Cerebellar cortex (tissue), 1 donor: Measurements from ENCODE around the gene KL.
A peak's percentile ranks its signal among the peaks of the same experiment; 100 is the strongest.

Experiments used
- DNase-seq: peaks from one replicate; pipeline ENCODE4 v3.0.0-alpha.2; 2015; ENCODE audit warnings: low spot score

Gene KL

DNA sequence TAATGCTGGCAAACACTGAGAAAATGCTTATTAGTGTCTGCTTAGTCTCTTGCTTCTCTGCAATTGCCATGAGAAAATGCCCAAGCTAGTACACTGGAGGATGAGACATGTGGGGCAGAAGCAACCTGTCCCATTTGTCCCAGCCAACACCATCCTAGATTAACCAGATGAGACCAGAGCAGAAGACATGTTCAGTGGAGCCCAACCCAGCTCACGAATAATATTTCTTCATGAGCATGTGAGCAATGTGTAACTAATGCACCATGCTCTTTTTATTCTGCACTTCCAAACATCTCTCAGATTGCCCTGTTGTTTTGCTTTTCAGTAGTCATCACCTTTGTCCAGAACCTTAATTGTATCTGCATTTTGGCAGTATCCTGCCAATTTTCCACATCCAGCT lies 21.4 kb downstream of the KL start:
- no peak for DNase-seq

DNA sequence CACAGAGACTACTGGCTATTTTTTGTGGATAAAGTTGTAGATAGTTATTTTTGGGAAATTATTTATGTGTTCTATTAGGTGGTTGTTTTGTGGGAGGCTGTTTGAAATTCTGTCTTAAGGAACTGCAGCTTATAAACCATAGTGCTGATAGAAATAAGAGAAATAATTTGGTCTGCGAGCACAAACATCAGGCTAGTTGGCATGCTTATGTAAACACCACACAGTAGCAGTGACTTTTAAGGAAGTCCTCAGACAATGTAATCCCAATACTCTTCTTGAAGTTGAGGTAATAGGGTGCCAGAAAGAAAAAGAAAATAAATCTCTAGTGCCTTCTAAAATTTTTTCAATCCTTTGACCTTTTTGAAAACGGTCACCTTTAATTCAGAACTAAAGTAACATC lies 23.9 kb downstream of the KL start:
- no peak for DNase-seq

DNA sequence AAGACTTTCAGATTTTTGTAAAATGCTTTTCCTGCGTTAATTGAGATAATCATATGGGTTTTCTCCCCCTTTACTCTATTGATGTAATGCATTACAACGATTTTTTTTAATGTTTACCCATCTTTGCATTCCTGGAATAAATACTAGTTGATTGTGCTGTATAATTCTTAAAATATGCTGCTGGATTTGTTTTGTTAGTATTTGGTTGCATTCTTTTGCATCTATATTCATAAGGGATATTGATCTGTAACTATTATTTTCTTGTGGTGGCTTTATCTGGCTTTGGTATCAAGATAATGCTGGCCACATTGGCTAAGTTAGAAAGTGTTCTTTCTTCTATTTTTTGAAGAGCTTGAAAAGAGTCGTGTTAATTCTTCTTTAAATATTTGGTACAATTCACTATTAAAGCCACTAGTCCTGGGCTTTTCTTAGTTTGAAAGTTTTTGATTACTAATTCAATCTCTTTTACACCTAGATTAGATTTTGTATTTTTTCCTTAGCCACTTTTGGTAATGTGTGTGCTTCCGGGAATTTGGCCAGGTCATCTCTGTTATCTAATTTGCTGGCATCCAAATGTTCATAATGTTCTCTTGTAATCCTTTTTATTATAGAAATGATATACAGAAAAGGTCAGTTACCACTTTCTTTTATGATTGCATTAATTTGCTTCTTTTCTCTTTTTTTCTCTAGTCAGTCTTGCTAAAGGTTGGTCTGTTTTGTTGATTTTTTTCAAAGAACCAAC lies 29.8 kb downstream of the KL start:
- no peak for DNase-seq

DNA sequence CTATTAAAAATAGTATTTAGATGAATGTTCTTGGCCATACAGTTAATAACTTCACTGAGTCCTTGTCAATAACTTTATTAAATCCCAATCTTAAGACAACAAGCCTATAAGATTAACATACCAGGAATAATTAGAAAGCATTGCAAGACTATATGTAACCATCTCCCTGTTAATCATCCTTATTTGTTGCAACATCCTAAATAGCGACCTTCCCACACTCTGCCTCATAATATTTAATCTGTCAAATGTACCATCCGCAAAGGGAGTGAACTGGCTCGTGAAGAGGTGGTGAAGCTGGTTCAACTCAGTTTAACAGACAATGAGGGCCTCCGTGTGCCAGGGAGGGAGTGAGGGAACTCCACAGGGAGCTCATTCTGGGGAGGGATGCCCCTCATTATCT lies 33.9 kb downstream of the KL start:
- DNase-seq: no peak

DNA sequence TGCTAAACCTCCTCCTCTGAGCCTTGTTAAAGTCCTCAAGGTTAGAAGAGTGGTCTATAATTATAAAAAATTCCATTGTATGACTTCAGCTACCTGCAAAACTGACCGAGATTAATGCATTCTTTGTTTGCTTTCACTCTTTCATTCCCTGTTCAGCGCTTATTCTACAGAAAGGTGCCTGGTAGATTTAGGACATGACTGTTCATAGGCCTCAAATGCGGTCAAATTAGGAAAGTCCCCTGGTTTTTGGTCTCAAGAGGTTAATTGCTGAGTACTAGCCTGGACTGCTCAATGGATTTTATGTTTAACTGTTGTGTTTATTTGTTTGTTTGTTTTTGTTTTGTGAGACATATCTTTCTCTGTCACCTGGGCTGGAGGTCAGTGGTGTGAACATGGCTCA lies 35.4 kb downstream of the KL start:
- no peak for DNase-seq

DNA sequence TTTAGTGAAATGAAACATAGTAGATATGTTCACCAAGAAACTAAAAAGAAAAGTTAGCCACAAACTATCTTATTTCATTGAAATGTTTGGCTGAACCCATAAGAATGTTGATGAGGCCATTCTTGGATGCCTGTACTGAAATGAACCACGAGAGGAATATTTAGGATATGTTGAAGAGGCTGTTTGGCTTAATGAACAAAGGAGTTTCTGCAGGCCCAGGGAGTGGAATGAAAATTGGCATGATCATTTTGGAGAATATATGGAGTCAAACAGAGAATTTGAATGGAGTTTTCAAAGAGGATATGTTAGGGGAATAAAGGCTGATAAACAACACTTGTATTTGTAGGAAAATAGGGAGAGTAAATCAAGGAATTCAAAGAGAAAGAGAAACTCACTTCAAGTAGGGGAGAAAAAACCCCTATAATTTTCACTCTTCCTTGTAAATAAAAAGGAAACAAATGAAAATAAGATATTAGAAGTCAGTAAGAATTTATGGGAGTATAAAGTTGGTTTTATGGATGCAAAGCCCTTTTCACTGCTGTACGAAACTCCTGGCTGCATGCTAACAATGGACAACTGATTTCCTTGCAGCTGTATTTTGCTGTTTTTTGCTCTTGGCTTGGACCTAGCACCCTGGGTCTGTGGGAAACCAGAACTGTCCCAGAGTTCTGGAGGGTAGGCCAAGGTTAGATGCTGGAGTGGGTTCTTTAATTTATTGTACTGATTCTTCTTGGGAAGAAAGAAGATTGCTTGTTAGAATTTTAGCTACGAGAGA lies 36.5 kb downstream of the KL start:
- no peak for DNase-seq

DNA sequence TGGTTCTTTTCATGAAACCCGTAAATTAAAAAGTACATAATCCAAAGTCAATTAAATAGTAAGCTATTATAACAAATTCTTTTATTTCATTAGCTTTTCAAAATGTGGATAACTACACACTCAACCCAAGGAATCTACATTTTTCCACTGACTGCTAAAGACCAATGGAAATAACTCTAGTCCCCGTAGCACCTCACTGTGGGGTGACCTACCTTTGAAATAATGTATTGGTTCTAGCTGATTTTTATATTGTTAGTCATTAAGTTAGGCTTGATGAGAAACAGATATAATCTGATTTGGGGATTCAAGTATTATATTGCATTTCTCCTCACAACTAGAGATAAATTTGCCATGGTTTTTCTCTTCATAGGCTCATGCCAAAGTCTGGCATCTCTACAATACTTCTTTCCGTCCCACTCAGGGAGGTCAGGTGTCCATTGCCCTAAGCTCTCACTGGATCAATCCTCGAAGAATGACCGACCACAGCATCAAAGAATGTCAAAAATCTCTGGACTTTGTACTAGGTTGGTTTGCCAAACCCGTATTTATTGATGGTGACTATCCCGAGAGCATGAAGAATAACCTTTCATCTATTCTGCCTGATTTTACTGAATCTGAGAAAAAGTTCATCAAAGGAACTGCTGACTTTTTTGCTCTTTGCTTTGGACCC lies 37.3 kb downstream of the KL start:
- DNase-seq: no peak

DNA sequence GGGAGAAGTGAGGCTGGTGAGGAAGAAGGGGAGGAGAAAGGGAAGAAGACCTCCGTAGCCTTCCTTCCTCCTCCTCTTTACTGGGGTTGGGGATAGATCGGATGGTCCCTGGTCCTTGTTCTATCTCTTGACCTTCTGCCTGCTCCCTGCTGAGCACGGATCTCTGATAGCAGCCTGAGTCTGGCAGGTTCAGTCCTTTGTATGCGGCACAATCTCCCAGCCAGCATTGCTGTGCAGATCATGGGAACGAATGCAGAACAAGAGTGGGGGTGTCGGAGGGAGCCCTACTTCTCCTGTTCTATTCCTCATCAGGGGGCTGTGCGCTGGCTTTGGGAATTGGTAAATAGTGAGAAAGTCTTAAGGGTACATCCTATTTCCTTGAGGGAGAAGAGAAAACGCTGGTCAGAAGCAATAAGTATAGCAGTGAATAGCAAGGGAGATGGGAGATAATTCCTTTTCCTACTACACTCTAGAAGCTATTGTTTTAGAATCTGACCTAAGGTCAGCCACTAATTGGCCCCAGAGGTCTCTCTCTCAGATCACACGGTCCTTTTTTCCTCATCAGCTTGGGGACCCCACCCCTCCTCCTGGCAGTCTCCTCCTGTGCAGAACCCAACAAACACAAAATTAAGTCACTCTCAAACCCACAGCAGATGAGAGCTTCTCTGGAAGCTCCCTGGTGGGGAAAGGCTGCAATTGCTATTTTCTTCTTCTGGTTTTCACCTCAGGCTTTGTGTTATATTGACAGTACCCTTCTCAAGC lies 41.0 kb downstream of the KL start:
- DNase-seq: peak; percentile 4

DNA sequence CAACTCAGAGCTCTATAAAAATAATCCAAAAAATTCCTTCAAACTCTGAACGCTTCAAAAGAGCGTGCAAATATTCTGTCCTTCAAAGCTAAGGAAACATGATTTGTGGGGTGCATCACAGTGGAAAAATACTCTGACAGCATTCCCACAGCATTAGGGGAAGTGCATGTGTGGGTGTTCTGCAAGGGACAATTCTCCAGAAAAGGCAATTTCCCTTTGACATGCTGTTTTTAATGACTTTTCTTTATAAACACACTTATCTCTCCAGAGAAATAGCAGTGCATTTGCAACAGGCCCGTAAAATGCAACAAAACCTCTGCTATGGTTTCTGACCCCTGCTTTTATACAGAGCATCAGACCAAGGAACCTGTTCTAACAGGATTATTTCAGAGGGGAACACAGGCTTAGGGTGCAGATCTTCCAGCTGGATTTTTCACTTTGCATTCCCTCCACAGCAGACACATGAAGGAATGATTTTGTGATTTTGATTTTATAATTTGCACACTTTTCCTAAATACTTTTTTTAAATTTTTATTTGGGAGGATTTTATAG lies 42.6 kb downstream of the KL start:
- DNase-seq: no peak

DNA sequence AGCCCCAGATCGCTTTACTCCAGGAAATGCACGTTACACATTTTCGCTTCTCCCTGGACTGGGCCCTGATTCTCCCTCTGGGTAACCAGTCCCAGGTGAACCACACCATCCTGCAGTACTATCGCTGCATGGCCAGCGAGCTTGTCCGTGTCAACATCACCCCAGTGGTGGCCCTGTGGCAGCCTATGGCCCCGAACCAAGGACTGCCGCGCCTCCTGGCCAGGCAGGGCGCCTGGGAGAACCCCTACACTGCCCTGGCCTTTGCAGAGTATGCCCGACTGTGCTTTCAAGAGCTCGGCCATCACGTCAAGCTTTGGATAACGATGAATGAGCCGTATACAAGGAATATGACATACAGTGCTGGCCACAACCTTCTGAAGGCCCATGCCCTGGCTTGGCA lies 44.6 kb downstream of the KL start:
- DNase-seq: no peak

DNA sequence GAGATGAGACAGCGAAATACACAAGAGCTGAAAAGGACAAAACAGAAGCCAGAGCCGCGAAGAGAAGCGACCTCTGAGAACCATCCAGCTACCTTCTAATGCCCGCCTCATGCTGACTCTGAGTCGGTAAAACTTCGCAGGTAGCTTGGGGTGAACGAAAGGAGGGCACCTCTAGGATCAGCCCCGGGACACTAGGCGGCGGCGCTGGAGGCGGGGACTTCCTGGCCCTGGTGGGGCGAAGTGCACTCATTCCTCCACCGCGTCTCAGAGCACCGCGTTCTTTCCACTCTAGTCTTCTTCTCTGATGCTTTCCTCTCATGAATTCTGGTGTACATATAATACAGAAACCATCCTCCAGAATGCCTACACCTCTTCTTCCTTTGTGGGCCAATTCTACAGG lies 50.1 kb downstream of the KL start:
- DNase-seq: no peak

DNA sequence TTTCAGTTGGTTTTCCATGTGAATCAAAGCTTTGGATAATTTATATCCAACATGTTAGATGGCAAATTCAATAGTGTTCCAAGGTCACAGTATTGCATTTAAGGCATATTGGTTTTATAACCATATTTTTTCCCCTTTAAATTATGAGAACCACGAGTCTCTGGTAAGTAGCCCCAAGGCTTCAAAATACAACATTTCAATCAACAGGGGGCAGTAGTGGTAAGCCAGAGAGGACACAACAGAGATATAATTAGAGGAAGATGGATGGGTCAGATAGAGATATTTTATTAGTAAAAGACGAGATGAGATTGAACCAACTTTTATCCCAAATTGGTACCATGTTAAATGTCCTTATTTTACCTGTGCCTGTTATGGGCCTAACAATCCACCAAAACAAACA lies 53.1 kb downstream of the KL start:
- no peak for DNase-seq

DNA sequence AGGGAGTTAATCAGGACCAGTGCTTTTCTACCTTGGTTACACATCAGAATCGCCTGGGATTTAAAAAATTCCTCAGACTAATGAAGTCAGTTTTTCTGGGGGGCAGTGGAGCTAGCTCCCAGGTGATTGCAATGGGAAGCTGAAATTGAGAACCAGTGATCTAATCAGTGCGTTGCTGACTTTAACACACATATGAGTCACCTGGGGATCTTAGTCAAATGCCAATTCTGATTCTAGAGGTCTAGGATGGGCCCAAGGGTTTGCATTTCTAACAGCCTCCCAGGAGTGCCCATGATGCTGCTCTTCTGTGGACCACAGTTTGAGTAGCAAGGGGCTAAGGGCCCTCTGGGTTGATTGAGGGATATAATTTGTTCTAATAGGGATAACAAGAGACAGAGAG lies 54.5 kb downstream of the KL start:
- no peak for DNase-seq

DNA sequence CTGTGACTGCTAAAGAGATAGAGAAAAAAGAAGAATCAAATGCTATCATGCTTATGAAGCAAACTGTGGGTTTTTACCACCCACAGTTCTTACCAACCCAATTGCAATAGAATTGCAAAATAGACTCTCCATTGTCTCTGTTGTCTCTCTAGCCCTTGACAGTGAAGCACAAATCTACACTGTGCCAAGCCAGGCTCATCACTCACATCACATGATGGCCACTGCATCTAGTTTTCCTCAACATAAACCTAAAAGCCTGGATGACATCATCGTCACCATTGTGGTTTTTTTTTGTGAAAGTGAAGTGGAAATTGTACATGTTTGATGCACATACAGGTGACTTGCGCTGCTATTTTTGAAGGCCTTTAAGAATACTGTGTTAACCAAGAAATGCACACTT lies 56.1 kb downstream of the KL start:
- DNase-seq: no peak

DNA sequence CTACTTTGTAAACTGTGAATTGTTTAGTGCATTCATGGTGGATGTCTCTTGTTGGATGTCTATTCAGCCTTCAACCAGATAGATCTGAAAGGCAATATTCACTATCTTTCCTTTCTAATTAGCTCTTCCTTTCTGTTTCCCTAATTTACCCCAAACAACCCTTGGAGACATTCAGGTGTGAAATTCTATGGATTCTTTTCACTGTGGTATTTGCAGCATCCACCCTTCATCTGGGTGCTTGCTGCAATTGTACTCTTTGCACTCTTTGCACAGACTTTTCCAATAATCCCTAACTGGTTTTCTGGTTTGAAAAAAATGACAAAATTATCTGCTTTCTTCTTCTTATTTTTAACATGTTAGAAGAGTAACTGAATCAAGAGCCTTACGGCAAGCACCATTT lies 56.5 kb downstream of the KL start:
- DNase-seq: no peak

DNA sequence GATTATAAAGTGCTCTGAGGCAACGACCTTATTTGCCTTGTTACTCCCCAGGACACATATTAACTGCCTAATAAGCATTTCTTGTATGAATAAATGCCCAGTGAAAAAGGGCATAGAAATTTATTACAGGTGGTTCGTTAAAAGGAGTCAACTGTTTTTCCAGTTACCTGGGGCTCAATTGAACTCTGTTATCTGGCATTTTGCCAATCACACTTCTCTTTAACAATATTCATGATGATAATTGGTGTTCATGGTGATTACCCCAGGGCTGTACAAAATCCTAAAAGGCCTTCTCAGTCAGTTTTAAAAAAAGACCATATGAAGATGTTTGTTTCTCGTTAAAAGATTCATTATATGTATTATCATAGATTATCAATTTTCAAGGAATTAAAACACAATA lies 57.1 kb downstream of the KL start:
- no peak for DNase-seq

DNA sequence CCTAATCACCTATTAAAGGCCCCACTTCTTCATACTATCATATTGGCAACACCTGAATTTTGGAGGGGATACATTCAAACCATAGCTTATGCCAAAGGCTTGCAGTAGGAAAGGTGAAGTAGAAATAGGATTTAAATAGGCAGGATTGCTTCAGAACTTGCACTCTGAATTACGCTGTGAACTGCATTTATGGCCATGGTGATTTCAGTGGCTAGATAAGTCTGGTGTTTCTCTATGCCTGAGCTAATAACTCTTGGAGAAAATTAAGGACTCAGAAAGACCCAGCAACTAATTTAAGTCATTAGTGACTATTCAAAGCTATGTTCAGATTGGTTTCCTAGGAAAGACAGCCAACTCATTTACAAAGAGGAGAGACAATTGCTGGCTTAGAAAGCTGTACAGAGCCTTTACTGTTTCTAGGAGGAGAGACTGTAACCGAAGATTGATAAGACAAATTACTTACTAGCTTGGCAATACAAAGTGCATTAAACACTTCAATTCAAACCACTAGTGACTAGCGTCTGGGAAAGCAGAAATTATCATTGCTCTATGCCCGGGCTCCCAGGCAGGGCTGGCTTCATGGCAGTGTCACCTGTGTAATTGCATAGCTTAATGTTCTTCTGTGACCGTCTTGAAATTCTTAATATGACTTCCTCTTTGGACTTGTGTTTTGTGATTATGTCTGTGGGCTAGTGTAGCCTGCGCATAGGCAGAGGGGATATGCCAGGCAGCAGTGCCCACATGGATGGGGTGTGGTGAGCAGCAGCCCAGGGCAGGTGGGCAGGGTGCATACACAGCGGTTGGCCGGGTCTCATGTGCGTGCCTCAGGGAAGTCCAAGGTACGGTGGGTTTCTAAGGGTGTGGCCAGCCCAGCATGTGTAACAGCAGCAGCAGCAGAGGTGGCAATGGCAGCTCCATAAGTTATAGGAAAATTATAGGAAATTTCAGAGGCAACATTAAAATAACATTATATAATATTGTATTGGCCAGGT lies 60.1 kb downstream of the KL start:
- DNase-seq: no peak

DNA sequence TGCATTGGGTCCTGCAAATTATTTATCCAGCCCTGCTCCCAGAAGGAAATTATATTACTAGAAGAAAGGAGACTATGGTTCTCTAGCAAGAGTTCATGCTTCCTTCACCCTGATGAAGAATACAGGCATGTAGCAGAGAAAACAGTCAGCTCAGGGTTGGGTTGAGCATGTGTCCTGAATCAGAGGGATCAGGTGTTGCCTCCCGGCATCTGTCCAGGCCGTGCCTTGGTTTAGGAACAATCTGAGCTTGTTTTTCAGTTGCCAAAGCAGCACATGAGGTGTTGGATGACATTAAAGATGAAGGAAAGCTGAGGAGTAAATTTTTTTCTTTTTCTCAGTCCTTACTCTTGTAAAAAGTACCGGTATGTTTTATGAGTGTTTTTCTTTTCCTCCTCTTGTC lies 62.0 kb downstream of the KL start:
- DNase-seq: no peak

DNA sequence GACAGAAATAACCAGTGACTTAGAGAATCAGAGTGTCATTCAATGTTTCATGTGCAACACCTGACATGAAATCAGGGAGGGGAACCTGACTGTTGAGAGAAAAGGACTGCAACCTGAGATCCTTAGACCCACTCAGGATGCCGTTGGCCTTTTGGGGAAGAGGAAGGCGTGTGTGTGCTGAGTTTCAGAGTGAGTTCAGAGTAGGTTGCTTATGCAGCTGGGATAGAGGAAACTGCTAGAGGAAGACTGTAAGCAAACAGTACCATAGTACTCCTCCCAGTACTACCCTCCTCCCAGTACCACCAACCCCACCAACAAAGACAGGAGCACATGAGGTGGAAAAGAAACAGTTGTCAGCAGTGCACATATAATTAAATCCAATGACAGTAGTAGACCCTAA lies 63.7 kb downstream of the KL start:
- no peak for DNase-seq

DNA sequence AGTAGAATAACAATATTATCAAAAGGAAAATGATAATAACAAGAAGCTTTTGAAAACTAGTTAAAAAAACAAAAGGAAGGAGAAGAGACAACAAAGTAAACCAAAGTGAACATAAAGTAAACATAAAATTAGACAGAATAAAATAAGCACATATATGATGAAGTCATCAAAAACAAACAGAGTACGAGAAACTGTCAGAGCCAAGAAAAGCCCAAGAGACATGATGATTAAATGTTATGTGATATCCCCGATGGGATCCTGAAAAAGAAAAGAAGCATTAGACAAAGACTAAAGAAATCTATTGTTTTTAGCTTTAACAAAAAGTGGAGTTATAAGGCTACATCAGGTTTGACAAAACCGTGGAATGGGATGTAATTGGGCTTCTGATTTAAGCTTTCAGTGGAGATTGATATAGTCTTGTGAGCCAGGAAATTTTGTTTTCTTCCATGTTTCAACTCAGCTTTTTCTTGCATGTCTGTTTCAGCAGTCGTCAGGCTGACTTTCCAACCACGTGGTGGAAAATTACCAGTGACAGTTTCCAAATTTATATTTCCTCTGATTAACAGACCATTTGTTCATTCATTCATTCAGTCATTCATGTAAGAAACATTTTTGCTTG lies 64.9 kb downstream of the KL start:
- DNase-seq: no peak

DNA sequence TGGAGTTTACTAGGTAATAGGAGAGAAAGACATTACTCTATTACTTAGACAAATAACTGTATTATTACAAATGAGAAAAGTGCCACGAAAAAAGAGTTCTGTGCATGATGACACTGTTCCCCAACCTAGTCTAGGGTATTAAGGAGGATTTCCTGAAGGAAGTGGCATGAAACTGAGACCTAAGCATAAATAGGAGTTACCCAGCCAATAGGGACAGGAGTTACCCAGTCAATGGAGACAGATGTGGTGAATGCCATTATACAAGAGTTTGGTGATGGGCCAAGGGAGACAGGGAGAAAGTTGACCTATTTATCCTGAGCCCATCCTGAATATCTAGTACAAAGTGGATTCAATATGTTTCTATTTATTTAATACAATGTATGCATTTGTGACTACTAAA lies 65.4 kb downstream of the KL start:
- DNase-seq: no peak
